BJ (cell line): ENCODE measurements around the gene MEOX1. TPM values are rescaled to one million over a fixed set of nuclear protein-coding genes. Genes with fewer than 3 reads are reported as not detected.

Source experiments
- CTCF ChIA-PET: fragments of 350-600 bp; formaldehyde crosslinking; extraction: SDS; loops from one replicate; lab custom pipeline; 2021; ENCODE audit warnings: antibody characterized with exemption, inconsistent platforms; lab: Yijun Ruan, JAX
- POLR2A ChIA-PET: fragments of 300-600 bp; sonication (Branson Sonifier 250); formaldehyde crosslinking; extraction: SDS; loops from one replicate; lab custom pipeline; 2021; ENCODE audit warnings: antibody characterized with exemption; lab: Charles Lee
- DNase-seq: peaks from one replicate; pipeline ENCODE4 v3.0.0-alpha.2; 2011; ENCODE audit warnings: low read depth
- H3K27me3 ChIP-seq: 2 replicates; pipeline ENCODE4 v1.6.0; 2011; ENCODE audit warnings: low read length; ENCODE audit not compliant: control insufficient read depth, insufficient read depth
- H3K36me3 ChIP-seq: 2 replicates; pipeline ENCODE4 v1.5.1; 2011; ENCODE audit warnings: low read length; ENCODE audit not compliant: control insufficient read depth, insufficient read depth
- H3K4me3 ChIP-seq: 2 replicates; pipeline ENCODE4 v1.5.1; 2011; ENCODE audit warnings: low read depth, mild to moderate bottlenecking, control low read depth, low read length
- CTCF ChIP-seq: IDR thresholded peaks from 2 replicates; pipeline ENCODE4 v1.5.1; 2011; ENCODE audit warnings: low read depth, mild to moderate bottlenecking, control low read depth, inconsistent platforms, low read length, moderate library complexity; ENCODE audit not compliant: insufficient read depth
- polyA plus RNA-seq: library from polyadenylated mRNA; depleted of rRNA; stranded (reverse); fragments of >200 nt; gene quantifications from 2 replicates; pipeline ENCODE4 v1.2.3, GENCODE V29; 2011

The MEOX1 gene
- polyA plus RNA-seq, 1 experiment, result not detected

GRCh38 chr17:43670645-43671030 is 8.9 kb upstream of the MEOX1 start:
- no peak for TF ChIP-seq CTCF
- POLR2A ChIA-PET, result no interaction called here
- no peaks in the 10 kb centered on the region for H3K27me3 ChIP-seq

GRCh38 chr17:43669971-43670644 is 8.4 kb upstream of the MEOX1 start:
- H3K36me3 ChIP-seq, result no peaks in the 10 kb centered on the region
- H3K27me3 ChIP-seq, result no peaks in the 10 kb centered on the region
- DNase-seq, result no peak
- ChIA-PET POLR2A (no interaction called here), CTCF (interaction anchor here (0.7 to 1.2 kb wide), 3 partner anchors 123 to 737 kb away, joined by 3 read pairs; partner anchors contain the start of gene DHX8)
- no peak overlapping the region for H3K4me3 ChIP-seq
- TF ChIP-seq CTCF, result no peak

More at GRCh38 chr17:43670645-43671030, 8.9 kb upstream of the MEOX1 start:
- CTCF ChIA-PET, result interaction anchor here (0.7 to 1.2 kb wide), 3 partner anchors 124 to 737 kb away, joined by 3 read pairs; partner anchors contain the start of gene DHX8
- Histone ChIP-seq H3K4me3 (no peak overlapping the region), H3K36me3 (no peaks in the 10 kb centered on the region)
- no peak for DNase-seq

- POLR2A ChIA-PET, result no interaction called here
- Histone ChIP-seq H3K36me3 (no peaks in the 10 kb centered on the region), H3K27me3 (no peaks in the 10 kb centered on the region), H3K4me3 (no peak overlapping the region)
- DNase-seq, result no peak
- CTCF ChIA-PET, result interaction anchor here (1.0 to 1.8 kb wide), 2 partner anchors 9 to 26 kb away, joined by 3 to 8 read pairs; no protein-coding TSS in a partner anchor
- no peak for TF ChIP-seq CTCF
These were observed 6.2 kb upstream of the MEOX1 start for GRCh38 chr17:43667947-43668348.

GRCh38 chr17:43667506-43667905 is 5.8 kb upstream of the MEOX1 start:
- Histone ChIP-seq H3K27me3 (no peaks in the 10 kb centered on the region), H3K4me3 (no peak overlapping the region), H3K36me3 (no peaks in the 10 kb centered on the region)
- ChIA-PET CTCF (interaction anchor here (1.0 to 1.8 kb wide), 2 partner anchors 10 to 27 kb away, joined by 3 to 8 read pairs; no protein-coding TSS in a partner anchor), POLR2A (no interaction called here)
- no peak for DNase-seq
- TF ChIP-seq CTCF, result no peak

- POLR2A ChIA-PET, result no interaction called here
- Histone ChIP-seq H3K27me3 (no peaks in the 10 kb centered on the region), H3K4me3 (no peak overlapping the region), H3K36me3 (no peaks in the 10 kb centered on the region)
- TF ChIP-seq CTCF, result no peak
- DNase-seq, result no peak
- CTCF ChIA-PET, result interaction anchor here (0.7 to 1.7 kb wide), 3 partner anchors 8 to 21 kb away, joined by 3 to 7 read pairs (median 6); no protein-coding TSS in a partner anchor
These were observed 4.2 kb upstream of the MEOX1 start for GRCh38 chr17:43665937-43666236.
